HG03439 (cell line): Measurements from ENCODE around the gene ZIC2.

Experiments
- ATAC-seq: cut with Tn5 transposase; IDR thresholded peaks from one replicate; pipeline ENCODE4 v1.9.1; 2021; ENCODE audit warnings: mild to moderate bottlenecking, moderate library complexity; ENCODE audit not compliant: unreplicated experiment

Gene ZIC2

DNA sequence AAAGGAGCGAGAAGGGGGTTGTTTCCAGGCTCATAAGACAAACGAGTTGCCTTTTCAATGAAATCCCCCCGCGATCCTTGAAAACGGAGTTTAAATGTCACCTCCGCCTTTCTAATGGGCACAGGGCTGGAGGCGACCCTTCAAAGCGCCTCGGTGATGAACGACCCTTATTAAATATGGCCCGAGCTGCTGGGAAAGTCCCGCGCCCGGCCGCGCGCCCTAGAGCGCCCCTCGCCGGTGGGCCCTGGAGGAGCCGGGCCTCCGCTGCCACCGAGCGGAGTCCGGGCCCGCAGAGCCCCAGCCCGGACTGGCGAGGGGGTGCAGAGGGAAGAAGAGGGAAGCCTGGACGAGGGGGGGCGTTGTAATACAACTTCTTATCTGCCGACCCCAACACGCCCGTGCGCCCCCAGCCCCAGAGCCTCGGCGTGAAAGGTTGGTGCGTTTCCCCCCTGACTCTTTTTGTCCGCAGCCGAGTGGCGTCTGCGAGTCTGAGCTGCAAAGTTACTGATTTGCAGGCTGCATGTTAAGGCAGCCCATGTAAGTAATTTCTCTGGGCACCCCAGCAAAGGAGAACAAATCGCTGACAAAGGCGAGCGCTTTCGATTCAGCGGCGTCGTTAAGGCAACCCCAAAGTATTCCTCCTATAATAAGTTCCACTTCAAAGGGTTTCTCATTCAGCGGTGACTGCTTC is 21.9 kb upstream of the ZIC2 start:
- no peak for ATAC-seq

DNA sequence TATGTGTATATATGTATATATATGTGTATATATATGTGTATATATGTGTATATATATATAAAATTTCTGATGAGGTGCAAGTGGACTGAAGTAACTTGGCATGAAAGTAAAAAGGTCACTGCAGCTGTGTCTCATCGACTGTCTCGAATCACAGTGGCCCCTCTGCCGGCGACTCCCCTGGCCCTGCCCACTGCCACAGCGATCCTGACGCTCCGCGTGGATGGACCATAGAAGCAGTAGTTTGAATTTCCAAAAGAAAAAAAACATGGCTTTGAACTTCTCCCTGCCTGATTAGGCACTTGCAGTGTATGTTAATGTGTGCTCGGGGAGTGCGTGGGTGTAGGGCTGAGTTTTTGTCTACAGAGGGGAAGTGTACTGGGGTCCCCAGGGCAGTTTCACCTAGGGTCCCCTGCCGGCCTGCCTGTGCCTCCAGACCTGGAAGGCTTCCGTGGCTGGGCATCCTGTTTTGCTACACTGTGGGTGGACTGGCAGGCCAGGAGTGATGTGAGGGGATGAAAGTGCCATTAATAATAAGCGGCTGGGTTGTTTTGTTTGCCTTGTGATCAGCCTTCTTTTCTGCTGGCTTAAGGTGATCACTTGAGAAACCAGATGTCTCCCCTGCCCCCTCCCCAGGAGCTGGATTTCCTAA is 20.8 kb upstream of the ZIC2 start:
- no peak for ATAC-seq

DNA sequence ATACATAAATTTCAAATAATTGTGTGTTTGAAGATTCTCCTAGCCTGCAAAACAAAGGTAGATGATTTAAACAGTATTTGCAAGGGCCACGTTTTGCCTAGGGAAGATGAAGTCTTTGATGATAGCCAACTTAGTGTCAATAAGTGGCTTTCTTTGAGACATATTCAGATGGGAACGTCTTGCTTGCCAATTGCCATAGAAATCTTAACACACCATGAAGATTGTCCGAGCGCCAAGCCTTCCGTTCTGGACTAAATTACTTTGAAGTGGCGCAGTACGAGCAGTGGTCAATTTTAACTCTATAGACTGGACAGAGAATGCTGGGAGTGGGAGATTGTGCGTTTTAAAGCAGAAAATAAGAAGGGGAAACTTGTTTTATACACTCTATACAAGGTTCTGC is 19.9 kb upstream of the ZIC2 start:
- no peak for ATAC-seq

DNA sequence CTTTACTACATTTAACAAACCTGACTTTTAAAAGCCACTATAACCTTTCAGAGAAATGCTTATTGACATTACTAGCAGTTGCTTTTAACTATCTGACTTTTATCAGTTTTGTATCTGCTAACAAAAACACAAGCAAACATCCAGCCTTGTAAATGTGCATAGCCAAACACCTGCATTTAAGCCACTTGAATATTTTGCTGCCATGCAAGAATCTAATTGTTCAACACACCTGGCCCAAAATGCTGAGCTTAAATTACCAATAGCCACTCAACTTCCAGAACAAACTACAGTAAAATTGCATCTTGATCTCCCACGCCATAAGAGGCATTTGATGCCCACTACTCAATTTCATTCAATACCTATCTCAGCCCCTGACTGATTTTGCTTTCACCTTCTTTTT is 19.3 kb upstream of the ZIC2 start:
- ATAC-seq = no peak

DNA sequence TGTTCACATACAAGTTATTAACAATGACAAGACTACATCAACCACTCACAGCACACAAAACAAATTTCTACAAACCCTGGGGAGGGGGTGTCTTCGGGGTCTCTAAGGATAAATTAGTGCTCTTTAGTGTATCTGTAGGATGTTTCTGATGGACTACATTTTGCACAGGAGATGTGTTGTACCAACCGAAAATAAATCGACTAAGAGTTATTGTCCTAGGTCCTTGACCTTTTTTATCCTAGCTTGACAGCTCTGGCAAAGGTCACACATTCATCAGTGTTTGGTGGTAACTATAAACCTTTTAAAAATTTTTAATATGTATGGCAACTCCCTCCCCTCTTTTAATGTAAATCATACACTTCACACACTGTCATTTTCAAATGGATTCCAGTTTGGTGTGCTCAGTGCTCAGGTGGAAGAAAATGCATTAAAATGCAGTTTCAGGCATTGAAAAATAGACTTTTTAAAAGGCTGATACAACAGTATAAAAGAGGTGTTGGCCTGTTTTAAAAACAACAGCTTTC is 17.7 kb upstream of the ZIC2 start:
- no peak for ATAC-seq

DNA sequence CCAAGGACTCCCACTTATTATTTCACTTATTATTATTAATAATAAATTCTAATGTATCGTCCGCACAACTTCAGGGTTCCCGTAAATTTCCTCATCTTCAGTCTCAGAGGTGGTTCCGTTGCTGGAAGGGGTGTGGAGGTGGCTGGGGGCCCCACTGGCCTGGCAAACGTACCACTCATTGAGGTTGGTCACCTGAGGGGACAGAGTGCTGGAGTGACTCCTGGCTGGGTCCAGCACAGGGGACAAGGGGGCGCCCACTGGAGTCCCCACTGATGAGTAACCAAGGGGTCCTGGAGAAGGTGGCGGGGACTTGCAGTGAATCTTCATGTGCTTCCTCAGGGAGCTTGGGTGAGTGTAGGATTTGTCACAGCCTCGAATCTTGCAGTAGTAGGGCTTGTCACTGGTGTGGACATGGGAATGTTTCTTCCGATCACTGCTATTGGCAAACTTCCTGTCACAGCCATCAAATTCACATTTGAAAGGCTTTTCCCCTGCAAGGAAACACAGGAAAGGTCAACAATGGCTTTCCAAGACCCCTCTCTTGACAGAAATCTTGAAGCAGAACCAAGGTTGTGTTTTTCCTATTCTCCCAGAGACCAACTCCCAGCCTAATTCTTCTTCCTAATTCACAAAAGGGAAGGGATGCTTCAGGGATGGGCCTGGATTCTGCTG is 16.1 kb upstream of the ZIC2 start:
- no peak for ATAC-seq

DNA sequence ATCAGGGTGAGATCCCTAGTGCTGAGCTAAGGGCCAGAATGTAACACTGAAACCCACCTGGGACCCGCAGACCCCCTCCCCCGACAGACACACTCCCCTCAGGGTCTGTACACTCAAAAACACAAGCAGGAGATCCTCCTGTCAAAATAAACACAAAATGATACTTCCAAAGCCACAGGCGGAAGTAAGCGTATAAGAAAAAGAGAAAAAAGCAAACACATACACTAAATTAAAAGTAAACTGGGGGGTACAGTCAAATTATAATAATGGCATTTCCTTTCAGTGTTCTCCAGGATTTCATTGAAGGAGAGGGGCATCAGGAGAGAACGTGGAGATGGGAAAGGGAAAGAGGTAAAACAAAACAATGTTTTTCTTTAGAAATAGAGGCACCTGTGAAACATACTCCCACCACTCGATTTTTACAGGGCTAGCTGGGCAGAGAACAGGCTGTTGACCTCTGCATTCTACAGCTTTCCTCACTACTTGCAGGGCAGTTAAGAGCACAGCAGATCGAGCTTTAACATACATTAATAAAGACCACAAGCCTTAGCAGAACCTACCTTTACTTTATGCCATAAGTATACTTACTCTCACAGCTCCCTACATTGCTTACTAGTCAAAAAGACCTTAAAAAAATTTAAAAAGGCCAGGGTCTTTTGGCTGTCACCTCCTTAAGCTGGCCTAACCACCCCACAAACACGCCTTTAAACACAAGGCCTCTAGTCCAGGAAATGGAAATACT is 15.3 kb upstream of the ZIC2 start:
- no peak for ATAC-seq

DNA sequence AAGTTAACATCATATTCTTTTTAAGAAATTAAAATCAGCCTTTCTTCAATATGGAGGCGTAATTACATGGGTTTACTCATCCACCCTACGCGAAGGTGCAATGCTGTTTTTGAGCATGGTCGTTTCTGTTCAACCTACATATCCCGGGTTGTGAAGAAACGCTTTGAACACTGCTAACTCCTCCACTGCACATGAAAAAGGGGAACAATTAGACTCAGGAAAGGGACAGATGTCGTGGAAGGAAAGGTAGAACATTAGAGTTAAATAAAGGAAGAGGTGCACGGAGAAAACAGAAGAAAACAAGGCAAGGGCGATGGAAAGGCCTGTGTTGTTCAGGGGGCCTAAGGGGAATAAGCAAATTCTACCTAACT is 14.1 kb upstream of the ZIC2 start:
- no peak for ATAC-seq

DNA sequence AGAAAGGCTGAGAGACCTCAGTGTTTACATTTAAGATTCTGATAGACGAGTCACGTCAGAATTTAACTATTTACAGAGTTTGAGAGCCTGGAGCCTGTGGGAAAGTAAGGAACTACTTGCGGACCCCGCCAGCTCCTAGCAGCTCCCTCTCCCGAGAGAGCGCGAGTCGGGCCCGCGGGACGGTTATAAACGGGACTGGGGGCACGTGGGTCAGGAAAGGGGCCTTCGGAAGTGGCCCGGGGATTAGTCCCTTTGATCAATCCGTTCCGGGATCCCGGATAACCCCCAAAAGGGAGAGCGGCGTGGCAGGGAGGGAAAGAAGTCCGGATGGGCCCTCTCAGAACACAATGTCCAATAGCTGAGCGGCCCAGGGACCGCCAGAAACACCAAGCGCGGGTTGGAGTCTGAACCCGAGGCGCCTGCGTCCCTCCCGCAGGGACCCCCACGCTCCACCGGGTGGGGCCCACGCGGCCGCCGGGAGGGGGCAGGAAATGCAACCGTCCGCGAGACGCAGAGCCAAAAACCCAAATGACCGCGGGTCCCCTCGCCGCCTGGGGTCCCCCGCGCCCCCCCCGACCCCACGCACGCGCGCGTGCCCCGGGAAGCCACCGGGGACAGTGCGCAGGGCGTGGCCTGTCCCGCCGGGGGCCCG is 13.6 kb upstream of the ZIC2 start:
- ATAC-seq = no peak

DNA sequence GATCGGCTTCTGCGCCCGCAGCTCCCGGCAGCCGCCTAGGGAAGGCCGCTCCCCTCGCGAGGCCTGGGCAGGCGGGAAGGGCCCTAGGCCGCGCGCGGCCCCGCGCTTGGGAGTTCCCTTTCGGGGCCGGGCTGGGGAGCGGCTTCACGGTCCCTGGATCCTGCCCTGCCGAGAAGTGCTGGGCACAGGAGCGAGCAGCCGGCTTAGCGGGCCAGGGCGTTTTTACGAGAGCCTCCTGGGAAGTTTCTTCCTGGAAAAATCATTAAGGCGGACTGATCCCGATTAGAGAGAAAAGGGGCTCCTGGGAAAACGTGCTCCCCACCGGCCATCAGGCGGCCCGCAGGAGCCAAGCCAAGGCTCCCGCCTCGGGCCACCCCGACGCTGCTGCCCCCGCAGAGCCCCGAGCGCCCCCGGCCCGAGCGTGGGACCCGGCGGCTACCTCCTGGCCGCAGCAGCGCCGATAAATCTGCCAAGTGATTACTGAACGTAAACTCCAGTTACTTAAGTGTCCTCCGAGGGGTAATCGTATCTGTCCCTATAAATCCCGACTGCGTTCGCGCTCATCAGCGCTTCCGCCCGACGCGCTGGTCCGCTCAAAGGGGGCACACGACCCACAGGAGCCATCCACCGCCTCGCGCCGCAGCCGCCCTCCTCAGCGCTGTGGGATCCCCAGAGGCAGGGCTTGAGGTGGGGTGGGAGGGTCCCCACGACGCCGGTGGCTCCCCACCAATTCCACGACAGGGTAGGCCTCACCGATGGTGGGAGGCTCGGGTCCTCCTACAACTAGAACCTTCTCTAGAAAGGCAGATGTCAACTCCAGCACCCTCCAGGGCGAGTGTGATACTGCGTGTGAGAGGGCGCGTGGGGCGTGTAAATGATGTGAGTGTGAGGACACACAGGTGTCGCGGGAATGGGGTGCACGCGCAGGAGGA is 12.8 kb upstream of the ZIC2 start:
- no peak for ATAC-seq

DNA sequence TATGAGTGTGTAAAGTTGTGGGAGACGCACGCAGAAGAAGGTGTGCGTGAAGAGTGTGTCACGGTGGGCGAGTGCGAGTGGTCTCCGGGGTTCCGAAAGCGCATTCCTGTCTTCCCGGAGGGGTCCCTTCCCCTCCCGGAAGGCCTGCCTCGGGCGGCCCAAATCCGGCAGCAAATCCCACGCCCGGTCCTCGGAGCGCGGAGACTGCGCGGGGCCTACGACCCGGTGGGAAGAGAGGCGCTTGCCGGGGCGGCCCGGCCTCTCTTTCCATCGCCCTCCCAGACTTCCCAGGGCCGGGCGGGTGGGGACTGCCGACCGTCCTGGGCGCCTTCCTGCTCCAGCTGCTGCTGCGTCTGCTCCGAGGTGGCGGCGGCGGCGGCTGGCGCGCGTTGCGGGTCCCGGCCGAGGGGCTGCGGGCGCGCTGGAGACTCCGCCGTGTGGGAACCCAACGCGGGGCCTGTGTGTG is 12.1 kb upstream of the ZIC2 start:
- ATAC-seq = no peak

DNA sequence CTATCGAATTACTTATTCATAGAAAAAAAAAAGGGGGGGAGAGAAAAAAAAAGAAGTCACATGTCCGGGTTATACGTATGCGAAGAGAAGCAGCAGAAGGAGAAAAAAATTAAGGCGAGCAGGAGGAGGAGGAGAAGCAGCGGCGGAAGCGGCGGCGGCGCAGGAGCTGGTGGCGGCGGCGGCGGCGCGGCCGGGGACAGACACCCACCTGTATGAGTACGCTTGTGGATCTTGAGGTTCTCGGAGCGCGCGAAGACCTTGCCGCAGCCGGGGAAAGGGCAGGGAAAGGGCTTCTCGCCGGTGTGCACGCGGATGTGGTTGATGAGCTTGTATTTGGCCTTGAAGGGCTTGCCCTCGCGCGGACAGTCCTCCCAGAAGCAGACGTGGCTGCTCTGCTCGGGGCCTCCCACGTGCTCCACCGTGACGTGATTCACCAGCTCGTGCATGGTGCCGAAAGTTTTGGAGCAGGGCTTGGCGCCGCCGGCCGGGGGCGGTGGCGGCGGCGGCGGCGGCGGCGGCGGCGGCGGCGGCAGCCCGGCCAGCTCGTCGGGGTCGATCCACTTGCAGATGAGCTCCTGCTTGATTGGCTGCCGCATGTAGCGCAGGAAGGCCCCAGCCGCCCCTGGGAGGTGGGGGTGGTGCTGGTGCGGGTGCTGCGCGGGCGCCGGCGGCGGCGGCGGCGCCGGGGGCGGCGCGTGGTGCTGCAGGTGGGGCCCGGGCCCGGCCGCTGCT is 11.5 kb upstream of the ZIC2 start:
- no peak for ATAC-seq

DNA sequence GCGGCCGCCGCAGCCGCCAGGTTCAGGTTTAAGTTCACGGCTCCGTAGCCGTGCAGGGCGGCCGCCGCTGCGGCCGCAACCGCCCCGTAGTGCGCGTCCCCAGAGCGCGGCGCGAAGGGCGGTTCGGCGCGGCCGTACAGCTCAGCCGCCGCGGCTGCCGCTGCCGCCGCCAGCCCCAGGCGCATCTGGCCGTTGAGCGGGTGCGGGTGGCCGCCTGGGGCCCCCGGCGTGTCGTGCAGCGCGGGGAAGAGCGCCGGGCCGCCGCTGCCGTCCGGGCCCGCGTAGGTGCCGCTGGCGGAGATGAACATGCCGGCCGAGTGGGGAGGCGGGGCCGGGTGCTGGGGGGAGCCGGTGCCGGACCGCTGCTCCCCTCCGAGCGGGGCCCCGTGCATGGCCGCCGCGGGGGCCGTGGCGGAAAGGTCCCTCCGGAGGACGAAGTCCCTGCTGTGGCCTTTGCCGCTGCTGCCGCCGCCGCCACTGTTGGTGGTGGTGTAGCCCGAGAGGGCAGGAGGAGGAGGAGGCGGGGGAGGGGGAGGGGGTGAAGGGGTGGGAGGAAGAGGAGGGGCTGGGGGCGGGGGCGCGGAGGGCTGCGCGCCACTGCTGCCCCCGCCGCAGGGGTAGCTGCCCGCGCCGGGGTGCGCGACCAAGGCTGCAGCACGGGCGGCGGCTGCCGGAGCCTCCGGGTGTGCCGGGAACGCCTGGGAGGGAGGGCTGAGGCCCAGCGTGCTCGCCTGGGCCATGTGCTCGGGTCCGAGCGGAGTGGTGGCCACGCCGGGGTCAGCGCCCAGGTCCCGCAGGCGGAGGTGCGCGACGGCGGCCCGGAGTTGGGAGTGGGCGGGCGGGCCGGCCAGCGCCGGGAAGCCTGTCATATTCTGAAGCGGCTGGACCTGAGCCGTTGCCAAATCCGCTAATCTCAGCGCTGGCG is 10.7 kb upstream of the ZIC2 start:
- no peak for ATAC-seq

DNA sequence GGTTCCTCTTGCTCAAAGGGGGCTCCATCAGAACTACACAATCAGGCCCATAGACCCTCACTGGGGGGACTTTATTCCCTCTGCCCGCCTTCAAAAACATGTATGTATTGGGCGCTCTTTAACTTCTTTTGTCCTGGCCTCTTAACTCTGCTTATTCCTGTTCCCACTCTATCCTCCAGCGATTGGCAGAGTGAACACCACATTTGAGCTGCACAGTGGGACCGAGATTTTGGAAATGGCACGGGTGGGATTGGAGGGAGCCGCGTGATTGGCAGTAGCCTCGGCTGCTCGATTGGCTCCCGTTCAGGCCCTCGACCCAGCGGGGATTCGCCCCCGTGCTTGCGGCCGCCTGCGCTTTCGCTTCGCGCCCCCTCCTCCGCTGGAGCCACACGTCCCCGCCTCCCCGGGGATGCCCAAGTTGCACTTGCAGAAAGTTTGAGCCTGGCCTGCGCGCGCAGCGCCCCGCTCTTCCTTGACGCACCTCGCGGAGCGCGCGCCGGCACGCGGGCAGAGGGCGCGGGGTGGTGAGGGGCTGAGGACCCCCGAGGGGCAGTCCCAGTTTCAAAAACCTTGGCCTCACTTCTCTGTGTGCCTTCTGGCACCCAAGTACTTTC is 9.9 kb upstream of the ZIC2 start, which contains the start of gene ZIC5:
TSS of gene ZIC5 (minus strand) at position 192 of the 614 bp plus-strand sequence. CDS start at position 28, 164 bp downstream.
- ATAC-seq = no peak

DNA sequence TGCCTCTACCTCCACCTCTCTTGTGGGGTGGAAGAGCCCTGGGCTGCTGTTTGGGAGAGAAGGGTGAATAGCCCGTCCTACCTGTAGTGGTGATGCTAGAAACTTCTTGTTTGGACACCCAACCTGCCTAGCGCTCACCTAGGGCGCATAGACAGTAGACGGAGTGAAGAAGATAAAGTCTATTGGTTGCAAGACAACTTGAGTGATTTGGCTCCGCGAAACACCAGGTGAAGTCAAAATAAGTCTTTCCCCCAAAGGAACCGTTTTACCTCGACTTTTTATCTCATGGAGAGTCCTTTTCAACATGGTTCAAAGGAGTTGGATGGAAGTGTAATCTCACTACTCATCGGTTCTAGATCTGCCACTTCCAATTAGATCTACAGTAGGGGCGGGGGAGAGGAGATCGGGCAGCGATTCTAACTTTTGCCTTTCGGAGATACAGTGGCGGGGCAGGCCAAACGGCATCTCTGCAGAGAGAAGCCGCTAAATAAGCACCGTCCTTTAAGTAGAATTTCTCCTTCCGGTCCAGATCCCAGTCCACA is 9.3 kb upstream of the ZIC2 start:
- ATAC-seq = no peak

DNA sequence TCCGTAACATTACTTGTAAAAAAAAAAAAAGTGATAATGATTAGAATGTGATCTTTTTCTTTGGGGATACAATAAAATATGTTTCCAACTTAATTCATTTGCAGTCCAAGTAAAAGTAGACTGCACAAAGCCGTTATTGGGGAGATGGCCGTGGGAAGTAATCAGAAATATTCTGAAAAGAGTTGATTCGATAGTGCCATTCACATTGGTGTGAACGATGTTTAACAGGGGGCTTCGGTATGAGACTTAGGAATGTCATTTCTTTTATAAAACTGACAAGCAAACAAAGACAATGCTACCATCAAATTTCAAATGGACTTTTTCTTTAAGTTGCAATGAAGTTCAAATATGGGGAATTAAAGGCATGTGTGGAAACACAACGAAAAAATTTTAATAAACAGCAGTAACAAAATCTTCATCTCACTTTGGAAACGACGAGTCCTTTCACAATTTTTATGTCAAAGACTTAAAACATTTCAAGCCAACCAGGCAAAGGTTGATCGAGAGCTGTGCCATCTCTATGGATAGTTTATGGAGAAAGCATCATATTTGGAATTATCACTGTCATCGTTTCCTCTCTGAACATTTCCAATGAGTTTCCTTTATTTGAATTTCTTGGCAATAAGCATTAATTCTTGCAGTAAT is 8.3 kb upstream of the ZIC2 start:
- no peak for ATAC-seq

DNA sequence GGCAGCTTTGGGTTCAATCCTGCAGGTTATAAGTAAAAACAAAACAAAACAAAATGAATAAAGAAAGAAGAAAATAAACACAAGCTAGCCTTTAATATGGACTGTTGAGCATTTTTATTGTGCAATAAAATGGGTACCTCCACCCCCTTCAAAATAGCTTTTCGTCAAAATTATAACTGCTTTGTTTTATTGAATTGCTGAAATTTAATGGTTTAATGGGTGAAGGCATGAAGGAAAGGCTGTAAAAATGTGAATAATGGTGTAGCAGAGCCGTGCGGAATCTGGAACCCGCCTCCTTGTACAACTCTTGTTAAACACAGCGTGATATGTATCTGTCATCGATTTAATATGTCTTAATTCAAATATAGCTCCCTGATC is 7.8 kb upstream of the ZIC2 start:
- no peak for ATAC-seq
